Left lung (tissue), 10 donors: ENCODE results near the gene PITPNM3. TPM values are rescaled to one million over a fixed set of nuclear protein-coding genes. Genes with fewer than 3 reads are reported as not detected.

Experiments
- ATAC-seq: fragments of 200-7000 bp; cut with Tn5 transposase; one replicate; pipeline ENCODE4 v1.9.1; 2020; ENCODE audit warnings: moderate library complexity
- DNase-seq, 4 donors: peaks; one replicate each; pipeline ENCODE4 v3.0.0-alpha.2; 2013 to 2020
- H3K27ac ChIP-seq, 2 donors: fragments of 200-600 bp; sonication (generic) in 1 of 2; one replicate each; pipeline versions ENCODE4 v1.5.0 to v1.8.0; 2020 to 2021
- H3K27me3 ChIP-seq, 2 donors: fragments of 200-600 bp; sonication (generic) in 1 of 2; one replicate each; pipeline versions ENCODE4 v1.5.0 to v1.8.0; 2020 to 2021
- H3K36me3 ChIP-seq, 2 donors: fragments of 200-600 bp; sonication (generic) in 1 of 2; one replicate each; pipeline versions ENCODE4 v1.5.0 to v1.8.0; 2020 to 2021
- H3K4me1 ChIP-seq, 2 donors: fragments of 200-600 bp; one replicate each; pipeline ENCODE4 v1.8.0; 2021
- H3K4me3 ChIP-seq, 2 donors: fragments of 200-600 bp; sonication (generic) in 1 of 2; one replicate each; pipeline versions ENCODE4 v1.5.0 to v1.8.0; 2020 to 2021; ENCODE audit warnings: mild to moderate bottlenecking in 1 of 2
- H3K9me3 ChIP-seq, 2 donors: fragments of 200-600 bp; sonication (generic) in 1 of 2; one replicate each; pipeline versions ENCODE4 v1.5.0 to v1.8.0; 2020 to 2021
- CTCF ChIP-seq, 2 donors: fragments of 200-600 bp; sonication (generic) in 1 of 2; IDR thresholded peaks; one replicate each; pipeline versions ENCODE4 v1.5.0 to v1.8.0; 2021; ENCODE audit warnings: antibody characterized with exemption in 2 of 2
- intact Hi-C, 2 donors: fragments of 100-400 bp; cut with DNase I; formaldehyde crosslinking; loops; one replicate each; pipeline versions ENCODE4 v1.11.2 to v1.14.2; 2022
- polyA plus RNA-seq, 6 donors: library from polyadenylated mRNA; unstranded; fragments of 120-200 nt; gene quantifications; one replicate each; pipeline ENCODE4 v1.2.1, GENCODE V29; 2013; ENCODE audit not compliant: insufficient read length in 6 of 6
- total RNA-seq, 2 donors: library from RNA; stranded (reverse); fragmentation: NEBNext Ultra II Directional; extraction: Animal tissue kit (Norgen Biotek cat#: 25700); gene quantifications; one replicate each; pipeline ENCODE4 v1.2.1, GENCODE V29; 2021
- donor health status: DM: no; HTN: yes; CAD: no.
- donor health status: DM: no; HTN: no; CAD: no.

Gene PITPNM3
- total and polyA plus RNA-seq, 8 donors: 3.6 to 13.8 (median 5.8) TPM

- Histone ChIP-seq H3K4me3 (no peak overlapping the region), H3K36me3 (peaks cover 0 to 4% of the 10 kb centered on the region in 2 donors), H3K9me3 (no peaks in the 10 kb centered on the region), H3K27ac (no peak overlapping the region), H3K27me3 (peaks cover 0 to 2% of the 10 kb centered on the region in 2 donors), H3K4me1 (peaks cover 0 to 3% of the 10 kb centered on the region in 2 donors)
- ATAC-seq: no peak
- no peak for TF ChIP-seq CTCF (IDR thresholded peaks at IDR 0.05)
- no peak for DNase-seq
- intact Hi-C loops: no loop called here
These were observed 53.4 kb downstream of the PITPNM3 start for GRCh38 chr17:6502871-6503509.

GRCh38 chr17:6502142-6502541 is 54.2 kb downstream of the PITPNM3 start:
- no peak for DNase-seq
- intact Hi-C loops: no loop called here

GRCh38 chr17:6501359-6501758 is 55.0 kb downstream of the PITPNM3 start:
- no peak for ATAC-seq
- TF ChIP-seq CTCF (IDR thresholded peaks at IDR 0.05): no peak
- peaks cover 0 to 3% of the 10 kb centered on the region in 2 donors for H3K4me1 ChIP-seq

More at GRCh38 chr17:6502142-6502541, 54.2 kb downstream of the PITPNM3 start:
- Histone ChIP-seq H3K27ac (no peak overlapping the region), H3K9me3 (no peaks in the 10 kb centered on the region), H3K4me3 (no peak overlapping the region), H3K4me1 (peaks cover 0 to 3% of the 10 kb centered on the region in 2 donors), H3K27me3 (peaks cover 0 to 10% of the 10 kb centered on the region in 2 donors), H3K36me3 (peaks cover 0 to 4% of the 10 kb centered on the region in 2 donors)
- ATAC-seq: no peak
- TF ChIP-seq CTCF (IDR thresholded peaks at IDR 0.05): no peak

DNA sequence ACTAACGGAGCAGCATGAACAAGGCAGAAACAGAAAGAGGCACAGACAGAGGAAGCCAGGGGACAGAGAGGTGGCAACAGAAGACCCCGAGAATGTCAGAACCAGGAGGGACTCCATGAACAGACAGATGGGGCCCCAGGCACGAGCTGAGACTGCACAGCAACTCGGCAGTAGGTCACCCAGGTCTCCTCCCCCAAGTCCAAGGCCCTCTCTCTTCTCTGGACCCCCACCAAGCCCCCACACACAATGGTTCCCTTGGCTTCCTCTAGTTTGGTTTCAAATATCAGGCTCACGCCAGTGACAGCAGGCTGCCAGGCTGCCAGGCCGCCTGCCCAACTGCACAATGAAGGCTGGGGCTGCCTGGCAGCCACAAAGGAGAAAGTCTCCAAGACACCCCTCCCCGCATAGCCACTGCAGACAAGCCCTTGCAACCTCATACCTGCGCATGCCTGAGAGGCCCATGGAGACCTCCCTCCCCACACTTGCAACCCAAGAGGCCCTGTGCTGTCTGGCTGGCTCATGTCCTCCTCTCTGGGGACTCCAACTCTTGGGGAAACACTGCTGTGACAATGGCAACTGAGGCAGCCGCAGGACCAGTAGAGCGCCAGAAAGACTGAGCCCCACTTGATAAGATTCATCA is 57.3 kb downstream of the PITPNM3 start:
- ATAC-seq (no peak), DNase-seq (no peak)
- Histone ChIP-seq H3K4me3 (no peak overlapping the region), H3K4me1 (peaks cover 0 to 4% of the 10 kb centered on the region in 2 donors), H3K27me3 (peaks cover 0 to 29% of the 10 kb centered on the region in 2 donors), H3K36me3 (peaks cover 0 to 4% of the 10 kb centered on the region in 2 donors), H3K27ac (no peak overlapping the region), H3K9me3 (no peaks in the 10 kb centered on the region)
- TF ChIP-seq CTCF (IDR thresholded peaks at IDR 0.05): no peak
- intact Hi-C loops: no loop called here

More at GRCh38 chr17:6501359-6501758, 55.0 kb downstream of the PITPNM3 start:
- Histone ChIP-seq H3K36me3 (peaks cover 0 to 4% of the 10 kb centered on the region in 2 donors), H3K4me3 (no peak overlapping the region), H3K27me3 (peaks cover 0 to 17% of the 10 kb centered on the region in 2 donors), H3K9me3 (no peaks in the 10 kb centered on the region), H3K27ac (no peak overlapping the region)
- intact Hi-C loops: no loop called here
- no peak for DNase-seq

GRCh38 chr17:6498356-6498755 is 58.0 kb downstream of the PITPNM3 start:
- ATAC-seq (no peak), DNase-seq (no peak)
- H3K27me3 ChIP-seq: peaks cover 0 to 29% of the 10 kb centered on the region in 2 donors
- H3K9me3 ChIP-seq: no peaks in the 10 kb centered on the region
- peaks cover 0 to 4% of the 10 kb centered on the region in 2 donors for H3K4me1 ChIP-seq
- H3K36me3 ChIP-seq: peaks cover 0 to 4% of the 10 kb centered on the region in 2 donors
- TF ChIP-seq CTCF (IDR thresholded peaks at IDR 0.05): no peak
- intact Hi-C loops: no loop called here
- no peak overlapping the region for H3K27ac ChIP-seq
- H3K4me3 ChIP-seq: no peak overlapping the region
